Gastroesophageal sphincter (tissue), 4 donors: ENCODE results near the gene EEF1A1. TPM values are rescaled to one million over a fixed set of nuclear protein-coding genes. Genes with fewer than 3 reads are reported as not detected.
"Not testable (repeated sequence)": the region's sequence is repeated elsewhere in the genome, so short reads cannot be mapped to it uniquely, and the experiment has no call there.

ENCODE experiments used
- ATAC-seq: fragments of 150-250 bp; one replicate; pipeline ENCODE4 v1.9.1; 2016; ENCODE audit warnings: mild to moderate bottlenecking, moderate library complexity
- H3K27ac ChIP-seq, 4 donors: fragments of 200-600 bp; sonication (generic) in 3 of 4; 1 replicate in 3 of 4; 2 replicates in 1 of 4; pipeline ENCODE4 v1.5.1; 2016 to 2019
- H3K27me3 ChIP-seq: fragments of 200-600 bp; sonication (generic); one replicate; pipeline ENCODE4 v1.5.1; 2019
- H3K36me3 ChIP-seq, 2 donors: fragments of 200-600 bp; sonication (generic); one replicate each; pipeline ENCODE4 v1.5.1; 2019; ENCODE audit warnings: control low read depth in 1 of 2
- H3K4me1 ChIP-seq, 3 donors: fragments of 200-600 bp; sonication (generic); 1 replicate in 2 of 3; 2 replicates in 1 of 3; pipeline ENCODE4 v1.5.1; 2016 to 2019; ENCODE audit warnings: control low read depth in 2 of 3
- H3K4me3 ChIP-seq, 2 donors: fragments of 200-600 bp; sonication (generic); one replicate each; pipeline ENCODE4 v1.5.1; 2019; ENCODE audit warnings: mild to moderate bottlenecking in 1 of 2, moderate library complexity in 1 of 2
- H3K9me3 ChIP-seq, 3 donors: fragments of 200-600 bp; sonication (generic); one replicate each; pipeline ENCODE4 v1.5.1; 2017 to 2019; ENCODE audit warnings: control low read depth in 2 of 3
- CTCF ChIP-seq, 4 experiments: fragments of 200-600 bp in 2 of 4; fragments of 450-650 bp in 2 of 4; sonication (generic) in 1 of 4; IDR thresholded peaks; one replicate each; pipeline ENCODE4 v1.5.1; 2017 to 2019; ENCODE audit warnings: antibody characterized with exemption in 4 of 4, mild to moderate bottlenecking in 2 of 4, moderate library complexity in 2 of 4
- EP300 ChIP-seq: sonication (generic); formaldehyde crosslinking; IDR thresholded peaks from one replicate; pipeline ENCODE4 v1.6.1; 2017; ENCODE audit warnings: antibody characterized with exemption, mild to moderate bottlenecking
- POLR2A ChIP-seq, 2 donors: fragments of 450-650 bp; IDR thresholded peaks; one replicate each; pipeline ENCODE4 v1.6.1; 2017; ENCODE audit warnings: antibody characterized with exemption in 2 of 2, mild to moderate bottlenecking in 2 of 2, moderate library complexity in 1 of 2
- POLR2AphosphoS5 ChIP-seq: sonication (generic); formaldehyde crosslinking; IDR thresholded peaks from one replicate; pipeline ENCODE4 v1.6.1; 2017; ENCODE audit warnings: antibody characterized with exemption
- WGBS, 2 donors: methylation state at CpG; one replicate each; pipeline ENCODE4 v1.1.5; 2018; ENCODE audit warnings: low coverage in 1 of 2; 5-methylcytosine and 5-hydroxymethylcytosine counted together
- total RNA-seq, 4 donors: library from RNA; depleted of rRNA; stranded (reverse); fragments of >200 nt; gene quantifications; one replicate each; pipeline ENCODE4 v1.1.0, GENCODE V29; 2016

Gene EEF1A1
- total RNA-seq, 4 donors from 2014 or later, result 7,131 to 12,070 (median 10,987) TPM

DNA sequence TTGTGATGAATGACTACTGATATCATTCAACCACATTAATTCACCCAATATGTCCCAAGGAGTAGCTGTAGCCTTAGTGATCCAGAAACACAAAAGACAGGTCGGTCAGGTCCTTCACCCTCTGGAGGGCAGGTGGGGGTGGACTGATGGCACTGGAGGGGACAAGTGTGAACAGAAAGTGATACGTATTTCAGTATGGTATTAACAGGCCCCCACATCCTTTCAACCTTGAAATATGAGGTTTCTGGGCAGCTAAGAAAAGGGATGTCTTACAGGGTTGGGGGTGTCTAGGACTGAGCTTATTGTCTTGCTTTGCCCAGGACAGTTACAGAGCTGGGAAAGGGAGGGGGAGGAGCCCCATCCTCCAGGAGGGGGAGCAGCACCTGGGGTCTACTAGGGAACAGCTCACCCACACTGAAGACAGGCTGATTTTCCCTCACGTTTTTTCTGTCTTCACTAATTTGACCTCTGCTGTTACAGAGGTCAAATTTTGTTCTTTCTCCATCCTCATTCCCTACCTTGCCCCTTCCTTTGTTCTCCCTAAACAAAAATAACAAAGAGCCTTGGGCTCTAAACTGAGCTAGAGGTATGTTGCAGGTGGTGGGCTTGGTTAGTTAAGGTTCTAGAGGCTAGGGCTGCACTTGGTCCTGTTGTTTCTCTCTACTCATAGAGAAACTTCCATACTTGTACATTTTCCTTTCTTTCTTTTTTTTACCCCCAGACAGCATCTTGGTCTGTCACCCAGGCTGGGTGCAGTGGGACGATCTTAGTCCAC is 38.0 kb upstream of the EEF1A1 start:
- 20 to 76% methylated on average over 1 to 4 of the region's 4 CpGs for WGBS, 2 donors
- Histone ChIP-seq H3K27ac (no peak overlapping the region), H3K4me1 (no peaks in the 10 kb centered on the region), H3K9me3 (no peaks in the 10 kb centered on the region), H3K4me3 (no peak overlapping the region), H3K27me3 (no peaks in the 10 kb centered on the region), H3K36me3 (no peaks in the 10 kb centered on the region)
- TF ChIP-seq CTCF (IDR thresholded peaks at IDR 0.05) (no peak), POLR2AphosphoS5 (no peak), EP300 (no peak), POLR2A (IDR thresholded peaks at IDR 0.05) (no peak)
- no peak for ATAC-seq

DNA sequence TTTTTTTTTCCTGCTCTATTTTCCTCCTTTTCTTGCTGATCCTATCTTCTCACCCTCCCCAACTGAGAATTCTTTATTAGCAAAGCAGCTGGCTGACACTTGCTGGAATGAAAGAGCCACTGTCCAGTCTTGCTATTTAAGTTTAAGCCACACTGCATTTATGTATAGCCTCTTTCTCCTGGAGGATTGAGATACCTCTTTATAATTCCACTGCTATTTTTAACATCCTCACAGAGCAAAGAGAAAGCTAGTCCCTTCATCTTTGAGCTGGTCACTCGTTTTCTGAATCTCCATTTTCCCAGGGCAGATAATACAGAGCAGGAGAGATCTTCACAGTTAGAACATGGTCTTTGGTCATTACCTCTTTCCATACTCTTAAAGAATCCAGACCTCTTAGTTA is 36.0 kb upstream of the EEF1A1 start:
- Histone ChIP-seq H3K4me3 (no peak overlapping the region), H3K27me3 (no peaks in the 10 kb centered on the region), H3K4me1 (no peaks in the 10 kb centered on the region), H3K9me3 (no peaks in the 10 kb centered on the region), H3K36me3 (no peaks in the 10 kb centered on the region), H3K27ac (no peak overlapping the region)
- no peak for ATAC-seq
- TF ChIP-seq POLR2AphosphoS5 (no peak), CTCF (IDR thresholded peaks at IDR 0.05) (no peak), POLR2A (IDR thresholded peaks at IDR 0.05) (no peak), EP300 (no peak)
- 18 to 33% methylated on average over 1 of the region's 1 CpG for WGBS, 2 donors

GRCh38 chr6:73555380-73555949 is 34.6 kb upstream of the EEF1A1 start:
- 92 to 98% methylated on average over 7 to 10 of the region's 11 CpGs for WGBS, 2 donors
- not testable (repeated sequence) for H3K36me3 ChIP-seq, H3K27me3 ChIP-seq, ATAC-seq, H3K4me3 ChIP-seq, H3K9me3 ChIP-seq, H3K27ac ChIP-seq, H3K4me1 ChIP-seq

DNA sequence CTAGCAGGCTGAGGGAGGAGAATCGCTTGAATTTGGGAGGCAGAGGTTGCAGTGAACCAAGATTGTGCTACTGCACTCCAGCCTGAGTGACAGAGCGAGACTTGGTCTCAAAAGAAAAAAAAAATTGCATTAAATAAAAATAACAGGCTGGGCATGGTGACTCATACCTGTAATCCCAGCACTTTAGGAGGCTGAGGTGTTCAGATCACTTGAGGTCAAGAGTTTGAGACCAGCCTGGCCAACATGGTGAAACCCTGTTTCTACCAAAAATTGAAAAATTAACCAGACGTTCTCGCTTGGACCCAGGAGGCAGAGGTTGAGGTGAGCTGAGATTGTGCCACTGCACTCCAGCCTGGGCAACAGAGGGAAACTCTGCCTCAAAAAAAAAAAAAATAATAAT is 30.3 kb upstream of the EEF1A1 start:
- not testable (repeated sequence) for H3K27me3 ChIP-seq, ATAC-seq, H3K4me3 ChIP-seq, H3K9me3 ChIP-seq, H3K4me1 ChIP-seq, H3K27ac ChIP-seq, H3K36me3 ChIP-seq
- WGBS, 2 donors, result 75 to 96% methylated on average over 4 of the region's 4 CpGs

GRCh38 chr6:73548458-73549446 is 27.9 kb upstream of the EEF1A1 start:
- no peaks in the 10 kb centered on the region for H3K36me3 ChIP-seq
- WGBS, 2 donors, result 74 to 90% methylated on average over 8 to 12 of the region's 12 CpGs
- H3K4me3 ChIP-seq, result no peak overlapping the region

More at GRCh38 chr6:73548458-73549446, 27.9 kb upstream of the EEF1A1 start:
- ATAC-seq, result no peak
- H3K27ac ChIP-seq, result no peak overlapping the region
- TF ChIP-seq EP300, result no peak
- TF ChIP-seq POLR2AphosphoS5, result no peak
- no peak for TF ChIP-seq POLR2A (IDR thresholded peaks at IDR 0.05)
- TF ChIP-seq CTCF (IDR thresholded peaks at IDR 0.05), result no peak
- H3K4me1 ChIP-seq, result no peaks in the 10 kb centered on the region
- no peaks in the 10 kb centered on the region for H3K27me3 ChIP-seq
- H3K9me3 ChIP-seq, result no peaks in the 10 kb centered on the region
